ENCODE data around the gene PSMD1. TPM values are rescaled to one million over a fixed set of nuclear protein-coding genes. Genes with fewer than 3 reads are reported as not detected.

PSMD1 gene
- total RNA-seq, 3 donors from 2014 or later (not counting 1 experiment from before 2014, with no cell fraction given), result 44.1 to 54.9 (median 49.7) TPM

- peaks cover 0 to under 1% of the 10 kb centered on the region in 2 donors for H3K4me1 Mint-ChIP-seq
- no peak for DNase-seq
- no peak overlapping the region for H3K4me3 ChIP-seq (ENCODE audit: low read length)
- H3K9me3 Mint-ChIP-seq, result no peaks in the 10 kb centered on the region
- intact Hi-C loops (cut with micrococcal nuclease), result no loop called here
- H3K27ac Mint-ChIP-seq, result no peak overlapping the region
- no peaks in the 10 kb centered on the region for H3K9me3 ChIP-seq (ENCODE audit: control insufficient read depth, insufficient read depth, low read length)
- ATAC-seq, result no peak
- 93% methylated on average over 4 of the region's 4 CpGs for WGBS (ENCODE audit: insufficient coverage)
- no peaks in the 10 kb centered on the region for H3K27me3 ChIP-seq (ENCODE audit: control insufficient read depth, insufficient read depth, low read length)
- no peaks in the 10 kb centered on the region for H3K4me1 ChIP-seq (ENCODE audit: control insufficient read depth, insufficient read depth, low read length)
- peaks cover 7% of the 10 kb centered on the region for H3K36me3 Mint-ChIP-seq
- H3K27ac ChIP-seq (ENCODE audit: low read length), result no peak overlapping the region
- no peak overlapping the region for H3K4me3 Mint-ChIP-seq
- TF ChIP-seq CTCF (IDR thresholded peaks at IDR 0.05), result no peak
- no peaks in the 10 kb centered on the region for H3K27me3 Mint-ChIP-seq (ENCODE audit: low read depth in 2 of 2)
- H3K36me3 ChIP-seq (ENCODE audit: control insufficient read depth, insufficient read depth, low read length), result peaks cover 3% of the 10 kb centered on the region
Observed at GRCh38 chr2:231117922-231118613, 61.4 kb downstream of the PSMD1 start.

- H3K36me3 Mint-ChIP-seq, result peaks cover 7% of the 10 kb centered on the region
- no peak overlapping the region for H3K4me3 Mint-ChIP-seq
- Histone ChIP-seq H3K9me3 (ENCODE audit: control insufficient read depth, insufficient read depth, low read length) (no peaks in the 10 kb centered on the region), H3K4me1 (ENCODE audit: control insufficient read depth, insufficient read depth, low read length) (no peaks in the 10 kb centered on the region), H3K36me3 (ENCODE audit: control insufficient read depth, insufficient read depth, low read length) (peaks cover 3% of the 10 kb centered on the region), H3K27me3 (ENCODE audit: control insufficient read depth, insufficient read depth, low read length) (no peaks in the 10 kb centered on the region), H3K27ac (ENCODE audit: low read length) (no peak overlapping the region), H3K4me3 (ENCODE audit: low read length) (no peak overlapping the region)
- ATAC-seq (no peak), DNase-seq (no peak)
- WGBS (ENCODE audit: insufficient coverage), result 94% methylated on average over 2 of the region's 2 CpGs
- H3K4me1 Mint-ChIP-seq, result peaks cover 5 to 6% of the 10 kb centered on the region in 2 donors
- H3K9me3 Mint-ChIP-seq, result no peaks in the 10 kb centered on the region
- no peaks in the 10 kb centered on the region for H3K27me3 Mint-ChIP-seq (ENCODE audit: low read depth in 2 of 2)
- no peak overlapping the region for H3K27ac Mint-ChIP-seq
- TF ChIP-seq CTCF (IDR thresholded peaks at IDR 0.05), result no peak
- intact Hi-C loops (cut with micrococcal nuclease), result no loop called here
Observed at GRCh38 chr2:231118614-231118942, 61.9 kb downstream of the PSMD1 start.

- Histone ChIP-seq H3K4me3 (ENCODE audit: low read length) (no peak overlapping the region), H3K4me1 (ENCODE audit: control insufficient read depth, insufficient read depth, low read length) (no peaks in the 10 kb centered on the region), H3K9me3 (ENCODE audit: control insufficient read depth, insufficient read depth, low read length) (no peaks in the 10 kb centered on the region), H3K27ac (ENCODE audit: low read length) (no peak overlapping the region), H3K27me3 (ENCODE audit: control insufficient read depth, insufficient read depth, low read length) (no peaks in the 10 kb centered on the region), H3K36me3 (ENCODE audit: control insufficient read depth, insufficient read depth, low read length) (peaks cover 3% of the 10 kb centered on the region)
- no peak for DNase-seq
- Mint-ChIP-seq H3K4me1 (peaks cover 23 to 32% of the 10 kb centered on the region in 2 donors), H3K27ac (peak overlapping the region in 1 of 2 donors; percentile 74), H3K27me3 (ENCODE audit: low read depth in 2 of 2) (no peaks in the 10 kb centered on the region), H3K4me3 (no peak overlapping the region), H3K36me3 (no peaks in the 10 kb centered on the region), H3K9me3 (no peaks in the 10 kb centered on the region)
- intact Hi-C loops (cut with micrococcal nuclease), result no loop called here
- ATAC-seq, result peak in 2 of 3 donors; percentile 24 to 75
- no peak for TF ChIP-seq CTCF (IDR thresholded peaks at IDR 0.05)
- 86% methylated on average over 4 of the region's 4 CpGs for WGBS (ENCODE audit: insufficient coverage)
Observed at GRCh38 chr2:231123362-231123898, 66.8 kb downstream of the PSMD1 start.

Data from natural killer cell (primary cell).